Fibroblast of lung (primary cell): ENCODE data around the gene TMEM255B. TPM values are rescaled to one million over a fixed set of nuclear protein-coding genes. Genes with fewer than 3 reads are reported as not detected.
A peak's percentile ranks its signal among the peaks of the same experiment; 100 is the strongest.

Experiments used
- DNase-seq, 2 donors: peaks; one replicate each; pipeline versions ENCODE4 v3.0.0 to v3.0.0-alpha.2; 2010; ENCODE audit warnings: low read depth in 2 of 2
- H2AFZ ChIP-seq: 2 replicates; pipeline ENCODE4 v1.5.1; 2012; ENCODE audit warnings: low read length, control low read depth, inconsistent platforms
- H3K27ac ChIP-seq: 2 replicates; pipeline ENCODE4 v1.5.1; 2011; ENCODE audit warnings: low read length, control low read depth; ENCODE audit not compliant: insufficient read depth
- H3K27me3 ChIP-seq: 2 replicates; pipeline ENCODE4 v1.5.1; 2011; ENCODE audit warnings: mild to moderate bottlenecking, low read length; ENCODE audit not compliant: control insufficient read depth, insufficient read depth
- H3K36me3 ChIP-seq: 2 replicates; pipeline ENCODE4 v1.5.1; 2011; ENCODE audit warnings: low read length; ENCODE audit not compliant: control insufficient read depth, insufficient read depth
- H3K4me1 ChIP-seq: 2 replicates; pipeline ENCODE4 v1.5.1; 2011; ENCODE audit warnings: low read length; ENCODE audit not compliant: control insufficient read depth, insufficient read depth; ENCODE audit errors: extremely low read depth
- H3K4me2 ChIP-seq: 2 replicates; pipeline ENCODE4 v1.5.1; 2011; ENCODE audit warnings: low read length, control low read depth; ENCODE audit not compliant: insufficient read depth; ENCODE audit errors: extremely low read depth
- H3K4me3 ChIP-seq, 4 experiments: fragments of 200-600 bp in 1 of 4; sonication (generic) in 1 of 4; replicated peaks in 1 of 4; 2 replicates each; pipeline ENCODE4 v1.5.1; 2011 to 2016; ENCODE audit warnings: low read length in 4 of 4, low read depth in 3 of 4, mild to moderate bottlenecking in 3 of 4, control low read depth in 2 of 4, inconsistent platforms in 1 of 4, mixed read lengths in 1 of 4; ENCODE audit not compliant: insufficient read depth in 1 of 4; ENCODE audit errors: control extremely low read depth in 1 of 4
- H3K79me2 ChIP-seq: 2 replicates; pipeline ENCODE4 v1.5.1; 2012; ENCODE audit warnings: mild to moderate bottlenecking, low read length, inconsistent platforms; ENCODE audit not compliant: control insufficient read depth, insufficient read depth
- H3K9ac ChIP-seq: 2 replicates; pipeline ENCODE4 v1.5.1; 2011; ENCODE audit warnings: mild to moderate bottlenecking, low read length, control low read depth; ENCODE audit not compliant: insufficient read depth
- H3K9me3 ChIP-seq: 2 replicates; pipeline ENCODE4 v1.5.1; 2012; ENCODE audit warnings: low read depth, low read length; ENCODE audit not compliant: control insufficient read depth, insufficient read depth
- H4K20me1 ChIP-seq: 2 replicates; pipeline ENCODE4 v1.5.1; 2011; ENCODE audit warnings: low read length; ENCODE audit not compliant: control insufficient read depth, insufficient read depth; ENCODE audit errors: extremely low read depth
- EZH2 ChIP-seq: IDR thresholded peaks from 2 replicates; pipeline ENCODE4 v1.5.1; 2012; ENCODE audit warnings: low read length, control low read depth, mild to moderate bottlenecking; ENCODE audit errors: missing control alignments
- polyA plus RNA-seq, 2 donors: library from polyadenylated mRNA; depleted of rRNA in 1 of 2; stranded (reverse) in 1 of 2; unstranded in 1 of 2; fragments of >200 nt; gene quantifications; 2 replicates each; pipeline ENCODE4 v1.2.1, GENCODE V29; 2011 to 2012; ENCODE audit warnings: missing spikeins in 1 of 2
- total RNA-seq: library from RNA; depleted of rRNA; stranded (reverse); fragments of >200 nt; gene quantifications from 2 replicates; pipeline ENCODE4 v1.2.1, GENCODE V29; 2014
- TF ChIP-seq, protein P1 (sequence below), 2 donors: IDR thresholded peaks in 1 of 2; conservative IDR thresholded peaks in 1 of 2; 1 replicate in 1 of 2; 2 replicates in 1 of 2; pipeline ENCODE4 v1.5.1; 2011 to 2012; ENCODE audit warnings: low read length in 2 of 2, control low read depth in 1 of 2, inconsistent platforms in 1 of 2, low read depth in 1 of 2, mild to moderate bottlenecking in 1 of 2

The TMEM255B gene
- total and polyA plus RNA-seq, 2 donors (not counting 1 experiment from before 2014, with no cell fraction given) = 2.4 to 10.4 TPM

DNA sequence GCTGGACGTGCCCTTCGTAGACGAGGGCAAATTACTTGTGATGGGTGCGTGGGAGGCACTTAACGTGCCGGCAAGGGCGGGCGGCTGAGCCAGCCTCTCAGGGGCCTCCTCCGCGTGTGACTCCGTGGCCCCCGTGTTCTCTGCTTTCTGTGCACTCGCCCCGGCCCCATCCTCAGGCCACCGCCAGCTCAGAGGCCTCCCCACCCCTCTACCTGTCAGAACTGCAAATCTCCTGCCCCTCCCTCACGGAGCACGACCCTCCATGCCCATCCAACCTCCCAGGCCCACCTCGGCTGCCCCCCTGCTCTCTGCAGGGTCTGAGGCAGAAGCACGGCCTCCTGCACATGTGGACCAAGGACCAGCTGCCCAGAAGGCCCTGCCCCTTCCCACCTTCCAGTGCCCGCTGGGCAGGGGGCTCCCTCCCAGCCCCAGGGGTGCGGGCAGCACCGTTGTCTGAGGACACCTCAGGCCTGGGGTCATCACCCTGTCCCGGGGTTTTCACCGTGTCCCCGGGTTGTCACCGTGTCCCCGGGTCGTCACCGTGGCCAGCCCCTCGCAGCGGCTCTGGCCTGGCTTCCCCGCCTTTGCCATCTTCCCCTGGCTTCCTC lies 44.5 kb downstream of the TMEM255B start:
- TF ChIP-seq, protein P1, sequence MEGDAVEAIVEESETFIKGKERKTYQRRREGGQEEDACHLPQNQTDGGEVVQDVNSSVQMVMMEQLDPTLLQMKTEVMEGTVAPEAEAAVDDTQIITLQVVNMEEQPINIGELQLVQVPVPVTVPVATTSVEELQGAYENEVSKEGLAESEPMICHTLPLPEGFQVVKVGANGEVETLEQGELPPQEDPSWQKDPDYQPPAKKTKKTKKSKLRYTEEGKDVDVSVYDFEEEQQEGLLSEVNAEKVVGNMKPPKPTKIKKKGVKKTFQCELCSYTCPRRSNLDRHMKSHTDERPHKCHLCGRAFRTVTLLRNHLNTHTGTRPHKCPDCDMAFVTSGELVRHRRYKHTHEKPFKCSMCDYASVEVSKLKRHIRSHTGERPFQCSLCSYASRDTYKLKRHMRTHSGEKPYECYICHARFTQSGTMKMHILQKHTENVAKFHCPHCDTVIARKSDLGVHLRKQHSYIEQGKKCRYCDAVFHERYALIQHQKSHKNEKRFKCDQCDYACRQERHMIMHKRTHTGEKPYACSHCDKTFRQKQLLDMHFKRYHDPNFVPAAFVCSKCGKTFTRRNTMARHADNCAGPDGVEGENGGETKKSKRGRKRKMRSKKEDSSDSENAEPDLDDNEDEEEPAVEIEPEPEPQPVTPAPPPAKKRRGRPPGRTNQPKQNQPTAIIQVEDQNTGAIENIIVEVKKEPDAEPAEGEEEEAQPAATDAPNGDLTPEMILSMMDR (conservative IDR thresholded peaks at IDR 0.05 in 1 of 2, IDR thresholded peaks at IDR 0.05 in 1 of 2; ENCODE audit: low read depth in 1 of 2, low read length in 2 of 2) = no peak
- no peak for TF ChIP-seq EZH2

DNA sequence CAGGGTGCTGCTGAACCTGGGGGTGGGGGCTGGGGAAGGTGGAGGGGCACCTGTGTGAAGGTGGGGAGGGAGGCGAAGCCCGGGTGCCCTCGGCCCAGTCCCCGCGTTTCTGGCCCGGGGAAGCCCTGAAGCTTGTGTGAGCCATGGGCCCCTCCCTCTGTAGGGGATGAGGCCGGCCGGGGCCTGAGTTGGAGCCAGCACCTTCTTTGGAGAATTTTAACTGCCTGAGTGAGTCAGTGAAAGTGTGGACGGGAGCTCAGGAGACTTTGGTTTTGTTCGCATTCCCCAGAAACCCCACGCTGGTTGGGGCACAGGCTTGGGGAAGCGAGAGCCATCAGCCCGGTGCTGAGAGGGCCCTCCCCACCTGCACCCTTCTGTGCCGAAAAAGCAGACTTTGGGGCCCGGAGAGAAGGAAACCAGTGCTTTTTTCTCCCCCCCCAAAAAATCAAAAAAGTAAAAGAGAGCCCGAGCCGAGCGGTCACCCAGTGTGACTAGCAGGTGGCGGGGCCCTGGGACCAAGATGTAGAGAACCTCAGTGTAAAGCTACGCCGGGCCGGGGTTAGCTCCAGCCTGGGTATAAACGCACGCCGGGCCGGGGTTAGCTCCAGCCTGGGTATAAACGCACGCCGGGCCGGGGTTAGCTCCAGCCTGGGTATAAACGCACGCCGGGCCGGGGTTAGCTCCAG lies 45.1 kb downstream of the TMEM255B start:
- TF ChIP-seq EZH2 = no peak
- TF ChIP-seq, protein P1 (conservative IDR thresholded peaks at IDR 0.05 in 1 of 2, IDR thresholded peaks at IDR 0.05 in 1 of 2; ENCODE audit: low read depth in 1 of 2, low read length in 2 of 2) = no peak
- DNase-seq = peak in 1 of 2 donors; percentile 62
- no peak overlapping the region for H3K27ac ChIP-seq
- no peaks in the 10 kb centered on the region for H3K36me3 ChIP-seq
- no peak overlapping the region for H3K4me3 ChIP-seq
- H3K27me3 ChIP-seq = no peaks in the 10 kb centered on the region
- no peaks in the 10 kb centered on the region for H3K9me3 ChIP-seq
- H3K4me2 ChIP-seq = no peak overlapping the region
- H3K9ac ChIP-seq = no peak overlapping the region
- H3K4me1 ChIP-seq = peaks cover 6% of the 10 kb centered on the region
- H2AFZ ChIP-seq = no peak overlapping the region
- H4K20me1 ChIP-seq = no peaks in the 10 kb centered on the region
- H3K79me2 ChIP-seq = no peaks in the 10 kb centered on the region

More for the DNA sequence above, 44.5 kb downstream of the TMEM255B start:
- H3K4me2 ChIP-seq = no peak overlapping the region
- no peak overlapping the region for H2AFZ ChIP-seq
- H3K27me3 ChIP-seq = no peaks in the 10 kb centered on the region
- H3K9me3 ChIP-seq = no peaks in the 10 kb centered on the region
- no peak overlapping the region for H3K4me3 ChIP-seq
- DNase-seq = no peak
- no peak overlapping the region for H3K9ac ChIP-seq
- peaks cover 6% of the 10 kb centered on the region for H3K4me1 ChIP-seq
- no peaks in the 10 kb centered on the region for H4K20me1 ChIP-seq
- H3K79me2 ChIP-seq = no peaks in the 10 kb centered on the region
- H3K36me3 ChIP-seq = no peaks in the 10 kb centered on the region
- H3K27ac ChIP-seq = no peak overlapping the region

DNA sequence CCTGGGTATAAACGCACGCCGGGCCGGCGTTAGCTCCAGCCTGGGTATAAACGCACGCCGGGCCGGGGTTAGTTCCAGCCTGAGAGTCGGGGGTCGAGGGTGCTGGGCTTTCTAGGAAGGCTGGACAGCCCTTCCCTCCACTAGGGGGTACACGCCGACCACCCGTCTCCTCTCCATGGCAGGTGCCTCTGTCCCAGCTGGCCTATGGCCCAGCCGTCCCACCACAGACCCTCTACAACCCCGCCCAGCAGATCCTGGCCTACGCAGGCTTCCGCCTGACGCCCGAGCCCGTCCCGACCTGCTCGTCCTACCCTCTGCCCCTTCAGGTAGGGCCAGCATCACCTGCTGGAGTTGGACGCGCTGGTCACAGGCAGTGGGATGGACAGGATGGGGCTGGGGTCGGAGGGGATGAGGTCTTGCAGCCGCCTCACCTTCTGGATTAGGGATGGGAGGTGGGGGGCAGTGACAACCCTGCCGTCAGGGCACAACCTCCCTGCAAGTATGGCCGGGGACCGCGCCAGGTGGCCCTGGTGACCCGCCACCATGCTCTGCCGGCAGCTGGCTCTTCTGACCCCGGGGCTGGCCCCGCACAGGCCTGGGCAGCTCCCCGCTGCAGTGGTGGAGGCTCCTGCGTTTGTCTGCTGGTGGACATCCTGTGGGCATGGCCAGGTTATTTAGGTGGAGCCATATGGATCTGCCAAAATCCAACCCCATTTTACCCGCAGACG lies 45.8 kb downstream of the TMEM255B start:
- H3K27me3 ChIP-seq = no peaks in the 10 kb centered on the region
- no peak overlapping the region for H3K4me3 ChIP-seq
- no peak overlapping the region for H3K4me2 ChIP-seq
- TF ChIP-seq, protein P1 (conservative IDR thresholded peaks at IDR 0.05 in 1 of 2, IDR thresholded peaks at IDR 0.05 in 1 of 2; ENCODE audit: low read depth in 1 of 2, low read length in 2 of 2) = no peak
- TF ChIP-seq EZH2 = no peak
- H3K27ac ChIP-seq = no peak overlapping the region
- H3K36me3 ChIP-seq = no peaks in the 10 kb centered on the region
- no peak overlapping the region for H3K9ac ChIP-seq
- no peak overlapping the region for H2AFZ ChIP-seq
- peaks cover 6% of the 10 kb centered on the region for H3K4me1 ChIP-seq
- no peaks in the 10 kb centered on the region for H3K79me2 ChIP-seq
- no peak for DNase-seq
- no peaks in the 10 kb centered on the region for H4K20me1 ChIP-seq
- H3K9me3 ChIP-seq = no peaks in the 10 kb centered on the region
